ENCODE data around the gene APPBP2.

DNA sequence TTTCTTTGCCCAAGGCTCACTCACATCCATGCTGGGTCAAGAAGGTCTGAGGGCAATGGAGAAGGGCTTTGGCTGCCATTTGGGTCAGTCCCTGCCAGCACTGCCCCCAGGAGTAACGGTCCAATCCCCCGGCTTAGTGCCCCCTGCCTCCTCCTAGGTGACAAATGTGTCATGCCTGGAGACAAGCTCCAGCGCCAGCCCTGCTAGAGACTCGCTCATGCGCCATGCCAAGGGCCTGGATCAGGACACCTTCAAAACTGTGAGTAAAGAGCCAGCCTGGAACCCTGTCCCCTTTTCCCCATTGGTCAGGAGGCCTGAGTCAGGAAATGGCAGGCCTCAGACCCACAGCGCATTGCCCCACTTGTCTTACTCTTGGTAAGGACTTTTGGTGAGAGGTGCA lies 100.4 kb downstream of the APPBP2 start:
- TF ChIP-seq, protein P1, sequence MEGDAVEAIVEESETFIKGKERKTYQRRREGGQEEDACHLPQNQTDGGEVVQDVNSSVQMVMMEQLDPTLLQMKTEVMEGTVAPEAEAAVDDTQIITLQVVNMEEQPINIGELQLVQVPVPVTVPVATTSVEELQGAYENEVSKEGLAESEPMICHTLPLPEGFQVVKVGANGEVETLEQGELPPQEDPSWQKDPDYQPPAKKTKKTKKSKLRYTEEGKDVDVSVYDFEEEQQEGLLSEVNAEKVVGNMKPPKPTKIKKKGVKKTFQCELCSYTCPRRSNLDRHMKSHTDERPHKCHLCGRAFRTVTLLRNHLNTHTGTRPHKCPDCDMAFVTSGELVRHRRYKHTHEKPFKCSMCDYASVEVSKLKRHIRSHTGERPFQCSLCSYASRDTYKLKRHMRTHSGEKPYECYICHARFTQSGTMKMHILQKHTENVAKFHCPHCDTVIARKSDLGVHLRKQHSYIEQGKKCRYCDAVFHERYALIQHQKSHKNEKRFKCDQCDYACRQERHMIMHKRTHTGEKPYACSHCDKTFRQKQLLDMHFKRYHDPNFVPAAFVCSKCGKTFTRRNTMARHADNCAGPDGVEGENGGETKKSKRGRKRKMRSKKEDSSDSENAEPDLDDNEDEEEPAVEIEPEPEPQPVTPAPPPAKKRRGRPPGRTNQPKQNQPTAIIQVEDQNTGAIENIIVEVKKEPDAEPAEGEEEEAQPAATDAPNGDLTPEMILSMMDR (IDR thresholded peaks at IDR 0.05): no peak
- no peak for TF ChIP-seq POLR2A (IDR thresholded peaks at IDR 0.05)
